Stimulated activated CD4-positive, alpha-beta T cell treated with anti-CD3 and anti-CD28 coated beads, TNF-alpha, amount 100 ng/mL, for 4 hours (primary cell): ENCODE measurements around the gene EIF4G3.

Experiments
- DNase-seq, 3 experiments: peaks; one replicate each; pipeline ENCODE4 v3.0.0-alpha.2; 2020; ENCODE audit warnings: low read depth in 3 of 3

Gene EIF4G3

DNA sequence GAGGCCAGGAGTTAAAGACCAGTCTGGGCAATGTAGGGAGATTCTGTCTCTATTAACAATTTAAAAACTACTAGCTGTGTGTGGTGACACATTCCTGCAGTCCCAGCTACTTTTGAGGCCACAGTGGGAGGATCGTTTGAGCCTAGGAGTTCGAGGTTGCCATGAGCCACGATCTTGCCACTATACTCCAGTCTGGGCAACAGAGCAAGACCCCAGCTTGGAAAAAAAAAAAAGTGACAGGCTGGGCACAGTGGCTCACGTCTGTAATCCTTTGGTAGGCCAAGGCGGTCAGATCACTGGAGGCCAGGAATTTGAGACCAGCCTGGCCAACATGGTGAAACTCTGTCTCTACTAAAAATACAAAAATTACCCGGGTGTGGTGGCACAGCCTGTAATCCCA, 416.4 kb downstream of the EIF4G3 start:
- no peak for DNase-seq
